GM06990 (cell line): Measurements from ENCODE around the gene JUP.
A peak's percentile ranks its signal among the peaks of the same experiment; 100 is the strongest.
"Not testable (repeated sequence)": the region's sequence is repeated elsewhere in the genome, so short reads cannot be mapped to it uniquely, and the experiment has no call there.

Experiments used
- DNase-seq: peaks from one replicate; pipeline ENCODE4 v3.0.0-alpha.2; 2011; ENCODE audit not compliant: insufficient read length; ENCODE audit errors: extremely low read depth
- H3K27me3 ChIP-seq: replicated peaks from 2 replicates; pipeline ENCODE4 v1.6.0; 2011; ENCODE audit warnings: low read length; ENCODE audit not compliant: control insufficient read depth, insufficient read depth
- H3K36me3 ChIP-seq: 2 replicates; pipeline ENCODE4 v1.5.1; 2011; ENCODE audit warnings: low read length; ENCODE audit not compliant: control insufficient read depth, insufficient read depth
- H3K4me3 ChIP-seq: replicated peaks from 2 replicates; pipeline ENCODE4 v1.5.1; 2011; ENCODE audit warnings: low read depth, mild to moderate bottlenecking, control low read depth, low read length
- CTCF ChIP-seq: IDR thresholded peaks from 2 replicates; pipeline ENCODE4 v1.5.1; 2011; ENCODE audit warnings: low read length, control low read depth, mild to moderate bottlenecking, inconsistent platforms; ENCODE audit not compliant: insufficient read depth, poor library complexity, severe bottlenecking

Gene JUP

GRCh38 chr17:41786227-41787020 lies at the start of gene JUP:
TSS of gene JUP (minus strand) at chr17:41786711. CDS start at chr17:41771854, 14,857 bp downstream.
- Histone ChIP-seq H3K4me3 (peak within 1 kb of the TSS; percentile 52), H3K27me3 (no peaks in the 10 kb centered on the region; the same call in 1 of the 2 replicates), H3K36me3 (no peaks in the 10 kb centered on the region)
- DNase-seq = peak; percentile 97
- TF ChIP-seq CTCF = peak; percentile 9

- Histone ChIP-seq H3K36me3 (no peaks in the 10 kb centered on the region; the same call in 1 of the 2 replicates), H3K4me3 (peak within 1 kb of the TSS; percentile 83), H3K27me3 (no peaks in the 10 kb centered on the region)
- DNase-seq = peak; percentile 65
- no peak for TF ChIP-seq CTCF
These were observed 49.5 kb upstream of the JUP start, which contains the start of gene NT5C3B for GRCh38 chr17:41835800-41836549. TSS of gene NT5C3B (minus strand) at chr17:41836232. CDS start at chr17:41836193, 39 bp downstream.

- no peaks in the 10 kb centered on the region for H3K27me3 ChIP-seq
- H3K4me3 ChIP-seq = peak overlapping the region; percentile 83
- TF ChIP-seq CTCF = no peak
- H3K36me3 ChIP-seq = no peaks in the 10 kb centered on the region; the same call in none of the 2 replicates
- DNase-seq = no peak
These were observed 48.8 kb upstream of the JUP start for GRCh38 chr17:41835214-41835799.

GRCh38 chr17:41829961-41830360 lies 43.5 kb upstream of the JUP start:
- H3K27me3 ChIP-seq, H3K4me3 ChIP-seq, H3K36me3 ChIP-seq, DNase-seq: not testable (repeated sequence)

GRCh38 chr17:41825175-41825845 lies 38.8 kb upstream of the JUP start:
- DNase-seq = no peak
- no peak overlapping the region for H3K4me3 ChIP-seq
- H3K27me3 ChIP-seq = no peaks in the 10 kb centered on the region
- TF ChIP-seq CTCF = no peak
- H3K36me3 ChIP-seq = peaks cover 8% of the 10 kb centered on the region
